ENCODE measurements around the gene KIR2DL1.
"Not testable (repeated sequence)": the region's sequence is repeated elsewhere in the genome, so short reads cannot be mapped to it uniquely, and the experiment has no call there.

The KIR2DL1 gene

GRCh38 chr19:54744080-54744479 is 25.5 kb upstream of the KIR2DL1 start:
- not testable (repeated sequence) for H4K20me1 ChIP-seq (ENCODE audit: low read depth, low read length); H3K27ac ChIP-seq (ENCODE audit: low read depth, low read length); H3K36me3 ChIP-seq (ENCODE audit: low read length); H2AFZ ChIP-seq (ENCODE audit: low read depth, low read length, severe bottlenecking); H3K9me3 ChIP-seq (ENCODE audit: insufficient read depth, low read length); H3K4me2 ChIP-seq (ENCODE audit: low read depth, low read length, poor library complexity, severe bottlenecking); H3K9me2 ChIP-seq (replicated peaks; ENCODE audit: insufficient read depth, low read length); H3F3A ChIP-seq (ENCODE audit: insufficient read depth); H3K9ac ChIP-seq (ENCODE audit: low read length); H3K27me3 ChIP-seq (ENCODE audit: low read length); H3K4me3 ChIP-seq (ENCODE audit: insufficient read depth, low read length, poor library complexity, severe bottlenecking); H3K79me2 ChIP-seq (ENCODE audit: insufficient read depth, low read length)

GRCh38 chr19:54747614-54748322 is 21.8 kb upstream of the KIR2DL1 start:
- not testable (repeated sequence) for H3K9me2 ChIP-seq (replicated peaks; ENCODE audit: insufficient read depth, low read length); H3K27ac ChIP-seq (ENCODE audit: low read depth, low read length); H3F3A ChIP-seq (ENCODE audit: insufficient read depth)

GRCh38 chr19:54750276-54750675 is 19.3 kb upstream of the KIR2DL1 start:
- H2AFZ ChIP-seq (ENCODE audit: low read depth, low read length, severe bottlenecking); H3K36me3 ChIP-seq (ENCODE audit: low read length); H3K9ac ChIP-seq (ENCODE audit: low read length); H3K9me2 ChIP-seq (replicated peaks; ENCODE audit: insufficient read depth, low read length); H3K27me3 ChIP-seq (ENCODE audit: low read length); H4K20me1 ChIP-seq (ENCODE audit: low read depth, low read length); H3K9me3 ChIP-seq (ENCODE audit: insufficient read depth, low read length); H3K79me2 ChIP-seq (ENCODE audit: insufficient read depth, low read length); H3F3A ChIP-seq (ENCODE audit: insufficient read depth); H3K4me3 ChIP-seq (ENCODE audit: insufficient read depth, low read length, poor library complexity, severe bottlenecking); H3K4me2 ChIP-seq (ENCODE audit: low read depth, low read length, poor library complexity, severe bottlenecking); H3K27ac ChIP-seq (ENCODE audit: low read depth, low read length): not testable (repeated sequence)

More at GRCh38 chr19:54747614-54748322, 21.8 kb upstream of the KIR2DL1 start:
- not testable (repeated sequence) for H3K9me3 ChIP-seq (ENCODE audit: insufficient read depth, low read length); H3K27me3 ChIP-seq (ENCODE audit: low read length); H2AFZ ChIP-seq (ENCODE audit: low read depth, low read length, severe bottlenecking); H3K9ac ChIP-seq (ENCODE audit: low read length); H3K4me3 ChIP-seq (ENCODE audit: insufficient read depth, low read length, poor library complexity, severe bottlenecking); H4K20me1 ChIP-seq (ENCODE audit: low read depth, low read length); H3K36me3 ChIP-seq (ENCODE audit: low read length); H3K79me2 ChIP-seq (ENCODE audit: insufficient read depth, low read length); H3K4me2 ChIP-seq (ENCODE audit: low read depth, low read length, poor library complexity, severe bottlenecking)

DNA sequence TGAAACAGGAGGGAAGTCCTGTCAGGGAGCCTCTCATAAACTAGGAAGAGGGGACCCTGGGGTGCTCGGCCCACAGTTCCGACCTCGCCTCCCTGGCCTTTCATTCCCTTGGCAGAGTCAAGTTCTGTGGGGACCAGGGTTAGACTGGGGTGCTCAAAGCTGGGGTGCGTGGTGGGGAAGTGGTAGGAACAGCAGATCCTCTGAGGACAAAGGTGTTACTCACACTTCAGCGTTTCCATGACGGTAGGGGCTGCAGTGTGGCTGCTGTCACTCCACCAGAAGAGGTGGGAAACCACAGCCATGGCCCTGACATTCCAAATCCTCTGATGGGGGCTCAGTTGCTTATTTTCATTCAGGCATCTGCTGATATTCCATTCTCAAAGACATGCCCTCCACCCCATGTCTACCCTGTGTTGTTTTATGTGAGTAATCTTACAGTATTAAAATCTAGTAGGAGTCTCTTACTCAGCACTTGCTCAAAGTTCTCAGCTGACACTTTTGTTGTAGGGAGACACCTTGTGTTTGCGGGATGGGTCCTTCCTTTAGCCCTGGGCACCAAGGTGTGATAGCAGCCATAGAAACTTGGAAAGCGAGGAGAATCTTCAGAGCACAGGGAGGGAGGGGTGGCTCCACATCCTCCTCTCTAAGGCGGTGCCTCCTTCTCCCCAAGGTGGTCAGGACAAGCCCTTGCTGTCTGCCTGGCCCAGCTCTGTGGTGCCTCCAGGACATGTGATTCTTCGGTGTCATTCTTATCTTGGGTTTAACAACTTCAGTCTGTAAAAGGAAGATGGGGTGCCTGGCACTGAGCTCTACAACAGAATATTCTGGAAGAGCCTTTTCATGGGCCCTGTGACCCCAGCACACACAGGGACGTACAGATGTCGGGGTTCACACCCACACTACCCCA is 13.1 kb upstream of the KIR2DL1 start:
- H3K27me3 ChIP-seq (ENCODE audit: low read length); H3K36me3 ChIP-seq (ENCODE audit: low read length); H3K9ac ChIP-seq (ENCODE audit: low read length); H3K4me2 ChIP-seq (ENCODE audit: low read depth, low read length, poor library complexity, severe bottlenecking); H4K20me1 ChIP-seq (ENCODE audit: low read depth, low read length); H3F3A ChIP-seq (ENCODE audit: insufficient read depth); H3K27ac ChIP-seq (ENCODE audit: low read depth, low read length); H3K9me2 ChIP-seq (replicated peaks; ENCODE audit: insufficient read depth, low read length); H3K9me3 ChIP-seq (ENCODE audit: insufficient read depth, low read length); H2AFZ ChIP-seq (ENCODE audit: low read depth, low read length, severe bottlenecking); H3K4me3 ChIP-seq (ENCODE audit: insufficient read depth, low read length, poor library complexity, severe bottlenecking); H3K79me2 ChIP-seq (ENCODE audit: insufficient read depth, low read length): not testable (repeated sequence)

DNA sequence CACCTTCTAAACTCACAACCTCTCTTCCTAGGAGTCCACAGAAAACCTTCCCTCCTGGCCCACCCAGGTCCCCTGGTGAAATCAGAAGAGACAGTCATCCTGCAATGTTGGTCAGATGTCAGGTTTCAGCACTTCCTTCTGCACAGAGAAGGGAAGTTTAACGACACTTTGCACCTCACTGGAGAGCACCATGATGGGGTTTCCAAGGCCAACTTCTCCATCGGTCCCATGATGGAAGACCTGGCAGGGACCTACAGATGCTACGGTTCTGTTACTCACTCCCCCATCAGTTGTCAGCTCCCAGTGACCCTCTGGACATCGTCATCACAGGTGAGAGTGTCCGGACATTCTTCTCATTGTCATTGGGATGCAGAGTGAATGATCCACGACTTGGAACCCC is 11.0 kb upstream of the KIR2DL1 start:
- not testable (repeated sequence) for H3K9ac ChIP-seq (ENCODE audit: low read length); H3K79me2 ChIP-seq (ENCODE audit: insufficient read depth, low read length); H3K9me3 ChIP-seq (ENCODE audit: insufficient read depth, low read length); H3K9me2 ChIP-seq (replicated peaks; ENCODE audit: insufficient read depth, low read length); H2AFZ ChIP-seq (ENCODE audit: low read depth, low read length, severe bottlenecking); H3F3A ChIP-seq (ENCODE audit: insufficient read depth); H3K27me3 ChIP-seq (ENCODE audit: low read length); H3K4me2 ChIP-seq (ENCODE audit: low read depth, low read length, poor library complexity, severe bottlenecking); H3K27ac ChIP-seq (ENCODE audit: low read depth, low read length); H4K20me1 ChIP-seq (ENCODE audit: low read depth, low read length); H3K36me3 ChIP-seq (ENCODE audit: low read length); H3K4me3 ChIP-seq (ENCODE audit: insufficient read depth, low read length, poor library complexity, severe bottlenecking)

- not testable (repeated sequence) for H3K36me3 ChIP-seq (ENCODE audit: low read length); H3K4me2 ChIP-seq (ENCODE audit: low read depth, low read length, poor library complexity, severe bottlenecking); H3K27ac ChIP-seq (ENCODE audit: low read depth, low read length); H3K4me3 ChIP-seq (ENCODE audit: insufficient read depth, low read length, poor library complexity, severe bottlenecking); H3K9me3 ChIP-seq (ENCODE audit: insufficient read depth, low read length); H3K9ac ChIP-seq (ENCODE audit: low read length); H2AFZ ChIP-seq (ENCODE audit: low read depth, low read length, severe bottlenecking); H3K9me2 ChIP-seq (replicated peaks; ENCODE audit: insufficient read depth, low read length); H3K79me2 ChIP-seq (ENCODE audit: insufficient read depth, low read length); H3K27me3 ChIP-seq (ENCODE audit: low read length); H4K20me1 ChIP-seq (ENCODE audit: low read depth, low read length); H3F3A ChIP-seq (ENCODE audit: insufficient read depth)
Measured at GRCh38 chr19:54764219-54764618, 5.4 kb upstream of the KIR2DL1 start.

DNA sequence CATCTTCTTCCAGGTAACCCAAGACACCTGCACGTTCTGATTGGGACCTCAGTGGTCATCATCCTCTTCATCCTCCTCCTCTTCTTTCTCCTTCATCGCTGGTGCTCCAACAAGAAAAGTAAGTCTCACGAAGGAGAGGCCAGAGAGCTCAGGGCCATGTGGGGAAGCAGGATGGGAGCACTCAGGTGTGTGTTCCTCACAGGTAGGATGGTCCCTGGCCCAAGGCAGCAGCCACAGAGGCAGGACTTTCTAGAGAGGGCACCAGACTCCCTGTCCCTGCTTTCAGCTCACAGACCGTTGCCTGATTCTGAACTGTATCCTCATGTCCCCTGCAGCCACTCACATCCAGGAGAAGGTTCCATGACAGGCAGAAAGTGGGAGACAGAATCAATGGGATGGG is 3.1 kb upstream of the KIR2DL1 start:
- not testable (repeated sequence) for H3K9me2 ChIP-seq (replicated peaks; ENCODE audit: insufficient read depth, low read length); H3K9ac ChIP-seq (ENCODE audit: low read length); H3K4me3 ChIP-seq (ENCODE audit: insufficient read depth, low read length, poor library complexity, severe bottlenecking); H2AFZ ChIP-seq (ENCODE audit: low read depth, low read length, severe bottlenecking); H4K20me1 ChIP-seq (ENCODE audit: low read depth, low read length); H3K36me3 ChIP-seq (ENCODE audit: low read length); H3K4me2 ChIP-seq (ENCODE audit: low read depth, low read length, poor library complexity, severe bottlenecking); H3K9me3 ChIP-seq (ENCODE audit: insufficient read depth, low read length); H3K79me2 ChIP-seq (ENCODE audit: insufficient read depth, low read length); H3K27me3 ChIP-seq (ENCODE audit: low read length); H3K27ac ChIP-seq (ENCODE audit: low read depth, low read length); H3F3A ChIP-seq (ENCODE audit: insufficient read depth)

GRCh38 chr19:54770511-54770910 is 918 bp downstream of the KIR2DL1 start:
- H2AFZ ChIP-seq (ENCODE audit: low read depth, low read length, severe bottlenecking); H3K27ac ChIP-seq (ENCODE audit: low read depth, low read length); H3K9ac ChIP-seq (ENCODE audit: low read length); H3K79me2 ChIP-seq (ENCODE audit: insufficient read depth, low read length); H4K20me1 ChIP-seq (ENCODE audit: low read depth, low read length); H3K36me3 ChIP-seq (ENCODE audit: low read length); H3K4me3 ChIP-seq (ENCODE audit: insufficient read depth, low read length, poor library complexity, severe bottlenecking); H3K27me3 ChIP-seq (ENCODE audit: low read length); H3K4me2 ChIP-seq (ENCODE audit: low read depth, low read length, poor library complexity, severe bottlenecking); H3K9me3 ChIP-seq (ENCODE audit: insufficient read depth, low read length); H3F3A ChIP-seq (ENCODE audit: insufficient read depth); H3K9me2 ChIP-seq (replicated peaks; ENCODE audit: insufficient read depth, low read length): not testable (repeated sequence)
